IgD-negative memory B cell (primary cell): Measurements from ENCODE around the gene MYPN. TPM values are rescaled to one million over a fixed set of nuclear protein-coding genes. Genes with fewer than 3 reads are reported as not detected.

Experiments used
- H3K27ac Mint-ChIP-seq, 3 donors: one replicate each; pipeline ENCODE4 v1.8.0; 2020 to 2022; ENCODE audit warnings: mild to moderate bottlenecking in 3 of 3, mixed read lengths in 3 of 3, moderate library complexity in 1 of 3
- H3K27me3 Mint-ChIP-seq: one replicate; pipeline ENCODE4 v1.8.0; 2021; ENCODE audit warnings: mixed read lengths
- H3K36me3 Mint-ChIP-seq: one replicate; pipeline ENCODE4 v1.8.0; 2020; ENCODE audit warnings: mild to moderate bottlenecking, mixed read lengths
- H3K4me1 Mint-ChIP-seq, 3 donors: one replicate each; pipeline ENCODE4 v1.8.0; 2020 to 2022; ENCODE audit warnings: mixed read lengths in 3 of 3, mild to moderate bottlenecking in 1 of 3
- H3K4me3 Mint-ChIP-seq, 4 donors: one replicate each; pipeline ENCODE4 v1.8.0; 2020 to 2022; ENCODE audit warnings: mild to moderate bottlenecking in 4 of 4, mixed read lengths in 4 of 4, moderate library complexity in 3 of 4
- H3K9me3 Mint-ChIP-seq, 3 donors: one replicate each; pipeline ENCODE4 v1.8.0; 2020 to 2021; ENCODE audit warnings: mixed read lengths in 3 of 3, mild to moderate bottlenecking in 1 of 3
- polyA plus RNA-seq: library from polyadenylated mRNA; unstranded; fragments of 300-500 nt; fragmentation: Illumina TruSeq; gene quantifications from one replicate; pipeline ENCODE4 v1.2.3, GENCODE V29; 2021

MYPN gene
- polyA plus RNA-seq, 1 donor from 2014 or later: not detected

- H3K27me3 Mint-ChIP-seq: no peaks in the 10 kb centered on the region
- H3K4me1 Mint-ChIP-seq: peaks cover 0 to 2% (median 0%) of the 10 kb centered on the region in 3 donors
- H3K4me3 Mint-ChIP-seq: no peak overlapping the region
- H3K27ac Mint-ChIP-seq: peak overlapping the region in 1 of 3 donors; percentile 7
- no peaks in the 10 kb centered on the region for H3K9me3 Mint-ChIP-seq
- H3K36me3 Mint-ChIP-seq: no peaks in the 10 kb centered on the region
These were observed 23.3 kb upstream of the MYPN start for GRCh38 chr10:68086011-68086410.

- Mint-ChIP-seq H3K4me3 (no peak overlapping the region), H3K36me3 (no peaks in the 10 kb centered on the region), H3K27me3 (no peaks in the 10 kb centered on the region), H3K4me1 (peaks cover 0 to 2% (median 0%) of the 10 kb centered on the region in 3 donors), H3K9me3 (no peaks in the 10 kb centered on the region), H3K27ac (no peak overlapping the region)
These were observed 22.2 kb upstream of the MYPN start for GRCh38 chr10:68086910-68087684.

- no peaks in the 10 kb centered on the region for H3K27me3 Mint-ChIP-seq
- no peaks in the 10 kb centered on the region for H3K9me3 Mint-ChIP-seq
- no peak overlapping the region for H3K27ac Mint-ChIP-seq
- H3K36me3 Mint-ChIP-seq: no peaks in the 10 kb centered on the region
- no peak overlapping the region for H3K4me3 Mint-ChIP-seq
- peaks cover 0 to 2% (median 0%) of the 10 kb centered on the region in 3 donors for H3K4me1 Mint-ChIP-seq
These were observed 21.4 kb upstream of the MYPN start for GRCh38 chr10:68087685-68088401.

DNA sequence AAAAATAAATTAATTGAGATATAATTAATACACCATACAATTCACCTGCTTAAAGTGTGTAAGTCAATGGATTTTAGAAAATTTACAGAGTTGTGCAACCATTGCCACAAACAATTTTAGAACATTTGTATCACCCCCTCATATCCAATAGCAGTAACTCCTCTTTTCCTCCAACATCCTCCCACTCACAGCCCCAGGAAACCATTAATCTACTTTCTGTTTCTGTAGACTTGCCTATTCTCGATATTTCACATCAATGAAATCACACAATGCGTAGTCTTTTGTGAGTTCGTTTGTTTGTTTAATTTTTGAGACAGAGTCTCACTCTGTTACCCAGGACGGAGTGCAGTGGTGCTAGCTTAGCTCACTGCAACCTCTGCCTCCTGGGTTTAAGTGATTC, 20.5 kb upstream of the MYPN start:
- Mint-ChIP-seq H3K4me1 (peaks cover 0 to 2% (median 0%) of the 10 kb centered on the region in 3 donors), H3K27me3 (no peaks in the 10 kb centered on the region), H3K4me3 (no peak overlapping the region), H3K36me3 (no peaks in the 10 kb centered on the region), H3K9me3 (no peaks in the 10 kb centered on the region), H3K27ac (no peak overlapping the region)

- Mint-ChIP-seq H3K27ac (no peak overlapping the region), H3K27me3 (no peaks in the 10 kb centered on the region), H3K4me1 (peaks cover 0 to 4% (median 0%) of the 10 kb centered on the region in 3 donors), H3K9me3 (no peaks in the 10 kb centered on the region), H3K4me3 (no peak overlapping the region), H3K36me3 (no peaks in the 10 kb centered on the region)
These were observed 18.7 kb upstream of the MYPN start for GRCh38 chr10:68090586-68090985.

DNA sequence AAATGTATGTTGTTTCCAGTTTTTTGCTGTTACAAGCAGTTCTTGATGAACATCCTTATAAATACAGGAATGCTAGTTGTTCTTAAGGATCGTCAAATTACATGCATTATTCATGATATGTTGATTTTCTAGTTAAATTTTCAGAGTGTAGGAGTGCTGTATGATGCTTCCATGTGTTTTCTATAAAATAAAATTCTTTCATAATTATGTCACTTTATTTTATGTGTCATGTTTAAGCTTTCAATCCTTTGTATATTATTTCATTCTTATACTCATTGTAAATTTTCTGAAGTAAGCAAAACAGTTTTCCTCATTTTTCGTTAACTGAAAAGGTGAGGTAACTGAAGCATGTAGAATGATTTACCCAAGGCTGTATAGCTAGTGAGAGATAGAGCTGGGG, 16.8 kb upstream of the MYPN start:
- Mint-ChIP-seq H3K27ac (no peak overlapping the region), H3K9me3 (no peaks in the 10 kb centered on the region), H3K36me3 (no peaks in the 10 kb centered on the region), H3K27me3 (no peaks in the 10 kb centered on the region), H3K4me1 (peaks cover 0 to 4% (median 0%) of the 10 kb centered on the region in 3 donors), H3K4me3 (no peak overlapping the region)

DNA sequence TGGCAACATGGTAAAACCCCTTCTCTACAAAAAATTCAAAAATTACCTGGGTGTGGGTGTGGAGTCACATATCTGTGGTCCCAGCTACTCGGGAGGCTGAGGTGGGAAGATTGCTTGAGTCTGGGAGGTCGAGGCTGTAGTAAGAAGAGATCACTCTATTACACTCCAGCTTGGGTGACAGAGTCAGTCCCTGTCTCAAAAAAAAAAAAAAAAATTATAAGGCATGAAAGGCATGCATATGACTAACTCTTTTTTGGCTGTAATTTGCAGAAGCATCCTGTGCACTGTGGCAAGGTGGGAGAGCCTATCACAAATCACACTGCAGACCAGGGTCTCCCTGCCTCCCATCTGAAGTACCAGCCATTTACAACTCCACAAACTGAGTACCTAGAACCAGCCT, 14.1 kb upstream of the MYPN start:
- Mint-ChIP-seq H3K9me3 (no peaks in the 10 kb centered on the region), H3K27ac (no peak overlapping the region), H3K36me3 (no peaks in the 10 kb centered on the region), H3K4me1 (peaks cover 0 to 2% (median 0%) of the 10 kb centered on the region in 3 donors), H3K4me3 (no peak overlapping the region), H3K27me3 (no peaks in the 10 kb centered on the region)

- H3K36me3 Mint-ChIP-seq: no peaks in the 10 kb centered on the region
- H3K4me3 Mint-ChIP-seq: no peak overlapping the region
- no peaks in the 10 kb centered on the region for H3K9me3 Mint-ChIP-seq
- peaks cover 0 to 2% (median 0%) of the 10 kb centered on the region in 3 donors for H3K4me1 Mint-ChIP-seq
- H3K27ac Mint-ChIP-seq: no peak overlapping the region
- no peaks in the 10 kb centered on the region for H3K27me3 Mint-ChIP-seq
These were observed 12.3 kb upstream of the MYPN start for GRCh38 chr10:68096913-68097516.

GRCh38 chr10:68099736-68100135, 9.6 kb upstream of the MYPN start:
- no peaks in the 10 kb centered on the region for H3K36me3 Mint-ChIP-seq
- H3K4me3 Mint-ChIP-seq: no peak overlapping the region
- H3K27ac Mint-ChIP-seq: no peak overlapping the region
- H3K9me3 Mint-ChIP-seq: no peaks in the 10 kb centered on the region
- H3K4me1 Mint-ChIP-seq: no peaks in the 10 kb centered on the region
- peaks cover 2% of the 10 kb centered on the region for H3K27me3 Mint-ChIP-seq

GRCh38 chr10:68101066-68101465, 8.2 kb upstream of the MYPN start:
- Mint-ChIP-seq H3K36me3 (no peaks in the 10 kb centered on the region), H3K27me3 (peaks cover 2% of the 10 kb centered on the region), H3K9me3 (no peaks in the 10 kb centered on the region), H3K27ac (no peak overlapping the region), H3K4me1 (no peaks in the 10 kb centered on the region), H3K4me3 (no peak overlapping the region)

GRCh38 chr10:68103261-68103878, 5.9 kb upstream of the MYPN start:
- peaks cover 2% of the 10 kb centered on the region for H3K27me3 Mint-ChIP-seq
- H3K4me1 Mint-ChIP-seq: no peaks in the 10 kb centered on the region

DNA sequence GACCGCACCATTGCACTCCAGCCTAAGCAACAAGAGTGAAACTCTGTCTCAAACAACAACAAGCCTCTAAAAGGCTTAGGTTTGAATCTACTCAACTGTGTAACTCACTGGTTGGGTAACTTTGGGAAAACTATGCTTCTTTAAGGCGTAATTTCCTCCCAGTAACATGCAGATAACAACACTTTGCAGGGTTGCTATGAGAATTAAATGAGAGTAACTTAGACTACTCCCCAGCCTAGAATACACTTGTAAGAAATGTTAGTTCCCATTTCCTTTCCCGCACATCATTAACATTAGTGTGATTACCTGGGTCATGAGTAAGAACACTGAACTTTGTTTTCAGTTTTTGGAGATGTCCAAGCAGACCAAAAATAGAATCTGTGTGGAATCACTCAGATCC, 5.4 kb upstream of the MYPN start:
- H3K4me3 Mint-ChIP-seq: no peak overlapping the region
- no peak overlapping the region for H3K27ac Mint-ChIP-seq
- H3K9me3 Mint-ChIP-seq: no peaks in the 10 kb centered on the region
- H3K36me3 Mint-ChIP-seq: no peaks in the 10 kb centered on the region
- peaks cover 2% of the 10 kb centered on the region for H3K27me3 Mint-ChIP-seq
- no peaks in the 10 kb centered on the region for H3K4me1 Mint-ChIP-seq

More at GRCh38 chr10:68103261-68103878, 5.9 kb upstream of the MYPN start:
- H3K27ac Mint-ChIP-seq: no peak overlapping the region
- H3K36me3 Mint-ChIP-seq: no peaks in the 10 kb centered on the region
- no peak overlapping the region for H3K4me3 Mint-ChIP-seq
- no peaks in the 10 kb centered on the region for H3K9me3 Mint-ChIP-seq

GRCh38 chr10:68105820-68106219, 3.5 kb upstream of the MYPN start:
- Mint-ChIP-seq H3K4me3 (no peak overlapping the region), H3K27me3 (peaks cover 7% of the 10 kb centered on the region), H3K4me1 (no peaks in the 10 kb centered on the region), H3K27ac (no peak overlapping the region), H3K9me3 (no peaks in the 10 kb centered on the region), H3K36me3 (peaks cover 3% of the 10 kb centered on the region)

DNA sequence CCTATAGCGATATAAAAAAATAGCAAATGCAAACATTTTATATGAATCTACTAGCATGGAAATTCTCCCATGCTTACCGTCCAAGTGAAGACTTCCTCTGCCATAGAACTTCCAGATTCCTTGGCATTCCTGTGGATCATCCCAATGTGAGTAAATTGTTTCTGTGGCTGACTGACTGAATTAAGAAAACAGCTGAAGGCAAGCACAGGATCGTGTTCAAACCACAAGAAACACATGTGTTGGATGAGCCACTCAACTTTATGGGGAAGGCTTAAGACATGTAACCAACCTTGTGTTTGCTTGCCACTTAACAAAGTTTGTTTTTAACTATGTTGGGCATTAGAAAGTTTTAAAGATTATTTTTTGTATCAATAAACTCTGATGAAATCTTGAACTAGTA, 2.6 kb upstream of the MYPN start:
- Mint-ChIP-seq H3K27me3 (peaks cover 7% of the 10 kb centered on the region), H3K4me3 (no peak overlapping the region), H3K9me3 (no peaks in the 10 kb centered on the region)

DNA sequence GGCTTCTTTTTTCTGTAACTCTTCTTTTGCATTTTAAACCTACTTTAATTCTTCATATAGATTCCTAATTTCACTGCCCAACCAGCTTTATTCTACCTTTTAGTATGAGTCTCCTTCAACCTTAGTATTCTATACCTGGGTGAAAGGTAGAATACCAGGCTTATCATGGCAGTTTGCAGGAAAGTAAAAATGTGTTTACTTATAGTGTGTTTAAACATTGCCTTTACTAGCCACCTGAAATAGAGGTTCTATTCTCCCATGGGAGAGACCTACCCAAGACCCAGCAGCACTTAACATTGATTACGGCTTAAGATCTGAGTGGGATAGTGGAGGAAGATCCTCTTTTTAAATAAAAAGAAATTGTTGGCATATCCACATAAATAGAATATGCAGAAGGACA, 1.6 kb upstream of the MYPN start:
- peaks cover 3% of the 10 kb centered on the region for H3K36me3 Mint-ChIP-seq
- no peak overlapping the region for H3K27ac Mint-ChIP-seq
- H3K27me3 Mint-ChIP-seq: peaks cover 7% of the 10 kb centered on the region

More for the DNA sequence above, 2.6 kb upstream of the MYPN start:
- Mint-ChIP-seq H3K36me3 (peaks cover 3% of the 10 kb centered on the region), H3K27ac (no peak overlapping the region), H3K4me1 (no peaks in the 10 kb centered on the region)

More for the DNA sequence above, 1.6 kb upstream of the MYPN start:
- no peak overlapping the region for H3K4me3 Mint-ChIP-seq
- no peaks in the 10 kb centered on the region for H3K4me1 Mint-ChIP-seq
- no peaks in the 10 kb centered on the region for H3K9me3 Mint-ChIP-seq
